ENCODE data around the gene TUBB6. TPM values are rescaled to one million over a fixed set of nuclear protein-coding genes. Genes with fewer than 3 reads are reported as not detected.

Gene TUBB6
- total RNA-seq, 1 donor from 2014 or later, result 31.9 TPM

GRCh38 chr18:12366379-12366778 lies 58.3 kb downstream of the TUBB6 start:
- intact Hi-C loops (cut with micrococcal nuclease), result no loop called here
- ATAC-seq (ENCODE audit: low read depth) (no peak), DNase-seq (no peak)
- no peaks in the 10 kb centered on the region for H3K27me3 Mint-ChIP-seq
- H3K4me3 Mint-ChIP-seq, result no peak overlapping the region
- peaks cover 75% of the 10 kb centered on the region for H3K36me3 Mint-ChIP-seq (ENCODE audit: low read depth)
- H3K27ac Mint-ChIP-seq, result no peak overlapping the region
- H3K9me3 Mint-ChIP-seq, result no peaks in the 10 kb centered on the region
- no peaks in the 10 kb centered on the region for H3K4me1 Mint-ChIP-seq
- CTCF ChIA-PET, result no interaction called here
- POLR2A ChIA-PET, result interaction anchor here (0.7 kb wide), 2 partner anchors 556 to 815 kb away, joined by 4 to 7 read pairs; no protein-coding TSS in a partner anchor
- TF ChIP-seq, protein P1, sequence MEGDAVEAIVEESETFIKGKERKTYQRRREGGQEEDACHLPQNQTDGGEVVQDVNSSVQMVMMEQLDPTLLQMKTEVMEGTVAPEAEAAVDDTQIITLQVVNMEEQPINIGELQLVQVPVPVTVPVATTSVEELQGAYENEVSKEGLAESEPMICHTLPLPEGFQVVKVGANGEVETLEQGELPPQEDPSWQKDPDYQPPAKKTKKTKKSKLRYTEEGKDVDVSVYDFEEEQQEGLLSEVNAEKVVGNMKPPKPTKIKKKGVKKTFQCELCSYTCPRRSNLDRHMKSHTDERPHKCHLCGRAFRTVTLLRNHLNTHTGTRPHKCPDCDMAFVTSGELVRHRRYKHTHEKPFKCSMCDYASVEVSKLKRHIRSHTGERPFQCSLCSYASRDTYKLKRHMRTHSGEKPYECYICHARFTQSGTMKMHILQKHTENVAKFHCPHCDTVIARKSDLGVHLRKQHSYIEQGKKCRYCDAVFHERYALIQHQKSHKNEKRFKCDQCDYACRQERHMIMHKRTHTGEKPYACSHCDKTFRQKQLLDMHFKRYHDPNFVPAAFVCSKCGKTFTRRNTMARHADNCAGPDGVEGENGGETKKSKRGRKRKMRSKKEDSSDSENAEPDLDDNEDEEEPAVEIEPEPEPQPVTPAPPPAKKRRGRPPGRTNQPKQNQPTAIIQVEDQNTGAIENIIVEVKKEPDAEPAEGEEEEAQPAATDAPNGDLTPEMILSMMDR (IDR thresholded peaks at IDR 0.05), result no peak

DNA sequence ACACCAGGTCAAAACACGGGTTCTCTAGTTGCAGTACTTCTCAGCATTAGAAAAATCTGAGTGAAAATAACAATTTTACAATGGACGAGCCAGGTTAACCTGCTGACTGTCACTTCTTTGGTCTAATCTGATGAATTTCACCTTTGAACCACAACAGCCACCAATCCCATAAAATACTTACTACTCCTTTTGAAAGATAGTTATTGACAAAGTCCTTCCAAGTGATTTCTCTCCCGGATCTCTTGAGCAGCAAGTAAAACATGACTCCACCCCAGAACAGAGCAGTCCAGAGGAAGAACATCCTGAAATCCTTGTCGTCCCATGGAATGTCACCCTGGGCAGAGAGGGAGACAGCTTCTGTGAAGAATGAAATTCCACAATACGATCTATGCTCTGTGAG lies 58.7 kb downstream of the TUBB6 start:
- Mint-ChIP-seq H3K4me1 (no peaks in the 10 kb centered on the region), H3K27ac (no peak overlapping the region), H3K4me3 (no peak overlapping the region), H3K36me3 (ENCODE audit: low read depth) (peaks cover 71% of the 10 kb centered on the region), H3K27me3 (no peaks in the 10 kb centered on the region), H3K9me3 (no peaks in the 10 kb centered on the region)
- TF ChIP-seq, protein P1 (IDR thresholded peaks at IDR 0.05), result no peak
- CTCF ChIA-PET, result no interaction called here
- intact Hi-C loops (cut with micrococcal nuclease), result no loop called here
- POLR2A ChIA-PET, result no interaction called here
- DNase-seq (no peak), ATAC-seq (ENCODE audit: low read depth) (no peak)

DNA sequence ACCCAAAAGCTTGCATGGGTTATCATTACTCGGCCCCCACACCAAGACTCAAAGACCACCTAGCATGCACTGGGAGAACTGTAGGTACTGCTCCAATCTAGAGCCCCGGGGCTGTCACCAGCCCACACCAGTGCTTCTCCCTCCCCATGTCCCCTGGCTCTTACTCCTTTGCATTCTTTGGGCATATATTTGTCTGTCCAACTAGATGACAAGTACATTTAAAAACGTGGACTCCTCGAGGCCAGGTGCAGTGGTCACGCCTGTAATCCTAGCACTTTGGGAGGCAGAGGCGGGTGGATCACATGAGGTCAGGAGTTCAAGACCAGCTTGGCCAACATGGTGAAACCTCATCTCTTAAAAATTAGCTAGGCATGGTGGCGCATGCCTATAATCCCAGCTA lies 61.2 kb downstream of the TUBB6 start:
- POLR2A ChIA-PET, result no interaction called here
- Mint-ChIP-seq H3K4me1 (peaks cover 14% of the 10 kb centered on the region), H3K27ac (no peak overlapping the region), H3K9me3 (no peaks in the 10 kb centered on the region), H3K27me3 (no peaks in the 10 kb centered on the region), H3K36me3 (ENCODE audit: low read depth) (peaks cover 55% of the 10 kb centered on the region), H3K4me3 (no peak overlapping the region)
- DNase-seq (no peak), ATAC-seq (ENCODE audit: low read depth) (no peak)
- CTCF ChIA-PET, result no interaction called here
- intact Hi-C loops (cut with micrococcal nuclease), result no loop called here
- TF ChIP-seq, protein P1 (IDR thresholded peaks at IDR 0.05), result no peak

DNA sequence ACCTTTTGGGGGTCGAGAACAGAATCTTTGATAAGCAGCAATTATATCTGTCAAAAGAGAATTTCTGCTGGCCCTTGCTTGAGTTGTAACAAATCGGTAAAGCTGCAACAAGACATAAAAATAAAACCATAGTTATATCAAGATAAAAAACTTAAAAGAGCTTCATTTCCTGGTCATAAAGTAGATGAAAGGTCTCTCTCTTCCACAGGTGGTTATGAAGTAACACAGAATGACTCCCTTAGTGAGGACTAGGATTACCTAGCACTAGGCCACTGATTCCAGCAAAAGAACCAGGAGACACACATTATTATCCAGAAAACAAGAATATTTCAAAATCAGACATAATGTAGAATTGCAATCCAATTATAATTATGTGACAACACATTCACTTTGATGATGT lies 63.5 kb downstream of the TUBB6 start:
- H3K9me3 Mint-ChIP-seq, result no peaks in the 10 kb centered on the region
- H3K27ac Mint-ChIP-seq, result no peak overlapping the region
- ChIA-PET CTCF (no interaction called here), POLR2A (no interaction called here)
- TF ChIP-seq, protein P1 (IDR thresholded peaks at IDR 0.05), result no peak
- H3K27me3 Mint-ChIP-seq, result no peaks in the 10 kb centered on the region
- ATAC-seq (ENCODE audit: low read depth) (no peak), DNase-seq (no peak)
- H3K4me3 Mint-ChIP-seq, result no peak overlapping the region
- H3K36me3 Mint-ChIP-seq (ENCODE audit: low read depth), result peaks cover 41% of the 10 kb centered on the region
- intact Hi-C loops (cut with micrococcal nuclease), result loop anchor here (10.0 kb wide), 1 partner anchor 1847 kb away; the partner anchor contains the start of gene NAPG
- H3K4me1 Mint-ChIP-seq, result peaks cover 34% of the 10 kb centered on the region

DNA sequence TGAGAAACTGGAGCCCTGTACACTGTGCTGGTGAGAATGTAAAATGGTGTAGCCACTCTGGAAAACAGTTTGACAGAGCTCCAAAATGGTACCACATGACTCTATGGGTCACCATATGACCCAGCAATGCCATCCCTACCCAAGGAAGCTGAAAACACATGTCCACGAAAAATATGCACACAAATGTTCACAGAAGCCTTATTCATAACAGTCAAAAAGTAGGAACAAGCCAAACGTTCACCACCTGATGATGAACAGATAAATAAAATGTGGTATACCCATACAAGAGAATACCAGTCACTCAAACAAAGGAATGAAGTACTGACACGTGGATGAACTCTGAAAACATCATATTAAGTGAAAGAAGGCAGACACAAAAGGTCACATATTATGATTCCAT lies 64.4 kb downstream of the TUBB6 start:
- peaks cover 35% of the 10 kb centered on the region for H3K4me1 Mint-ChIP-seq
- intact Hi-C loops (cut with micrococcal nuclease), result loop anchor here (10.0 kb wide), 1 partner anchor 1848 kb away; the partner anchor contains the start of gene NAPG
- POLR2A ChIA-PET, result no interaction called here
- H3K9me3 Mint-ChIP-seq, result no peaks in the 10 kb centered on the region
- TF ChIP-seq, protein P1 (IDR thresholded peaks at IDR 0.05), result no peak
- no peak for ATAC-seq (ENCODE audit: low read depth)
- H3K4me3 Mint-ChIP-seq, result no peak overlapping the region
- H3K27me3 Mint-ChIP-seq, result no peaks in the 10 kb centered on the region
- CTCF ChIA-PET, result no interaction called here
- peaks cover 33% of the 10 kb centered on the region for H3K36me3 Mint-ChIP-seq (ENCODE audit: low read depth)
- no peak for DNase-seq
- no peak overlapping the region for H3K27ac Mint-ChIP-seq

Data from activated B cell treated with CpG ODN at 0.5 μM for 24 hours (primary cell).